ENCODE data around the gene HEMGN. TPM values are rescaled to one million over a fixed set of nuclear protein-coding genes. Genes with fewer than 3 reads are reported as not detected.
A peak's percentile ranks its signal among the peaks of the same experiment; 100 is the strongest.

Gene HEMGN
- total and polyA plus RNA-seq, 2 of the 13 experiments (the other 11 are each of a cell fraction or from before 2014, with no cell fraction given), result not detected

GRCh38 chr9:97985058-97985861, 47.3 kb upstream of the HEMGN start:
- DNase-seq (ENCODE audit: low spot score) (no peak), ATAC-seq (no peak), FAIRE-seq (no peak)
- H3K27ac ChIP-seq (ENCODE audit: extremely low read length, insufficient read depth, low read length), result peak overlapping the region; percentile 95
- peak overlapping the region; percentile 84 to 93 (median 90) for H3K4me3 ChIP-seq (replicated peaks in 1 of 3; ENCODE audit: insufficient read depth in 1 of 3, low read depth in 2 of 3, low read length in 3 of 3)
- CTCF ChIA-PET (ENCODE audit: low intra/inter-chr PET ratio, low total read pairs), result no interaction called here
- H3K9me3 ChIP-seq (ENCODE audit: low read length), result no peaks in the 10 kb centered on the region
- H3K4me1 ChIP-seq (ENCODE audit: insufficient read depth, low read length), result peaks cover 75% of the 10 kb centered on the region
- H4K20me1 ChIP-seq (ENCODE audit: insufficient read depth, low read length), result peaks cover 30% of the 10 kb centered on the region
- H3K36me3 ChIP-seq (replicated peaks in 1 of 2; ENCODE audit: control insufficient read depth in 1 of 2, insufficient read depth in 2 of 2, low read length in 2 of 2), result peaks cover 0 to 3% of the 10 kb centered on the region in 2 experiments; a peak in 1 of 5 replicates
- BruUV-seq (replicated peaks), result no TSS peak
- H3K27me3 ChIP-seq (ENCODE audit: control insufficient read depth in 1 of 2, insufficient read depth in 2 of 2, low read length in 2 of 2), result no peaks in the 10 kb centered on the region; a peak in 2 of 5 replicates
- intact Hi-C loops (cut with micrococcal nuclease; ENCODE audit: unreplicated experiment), result loop anchor here (10.0 kb wide), 1 partner anchor 350 kb away; the partner anchor contains the start of genes NCBP1 and TSTD2
- H2AFZ ChIP-seq (ENCODE audit: low read length), result no peak overlapping the region
- in situ Hi-C loops (cut with HindIII; ENCODE audit: extremely low pct_ligation_motif_present, low pct_unique_long_range_greater_than_20kb), result loop anchor here (10.0 kb wide), 1 partner anchor 60 kb away; the partner anchor contains the start of gene TRMO
- H3K79me2 ChIP-seq (ENCODE audit: insufficient read depth, low read length), result peaks cover 67% of the 10 kb centered on the region
- POLR2A ChIA-PET, result interaction anchor here (1.4 kb wide), 1 partner anchor 63 kb away, joined by 4 read pairs; the partner anchor contains the start of gene TRMO
- peak overlapping the region; percentile 95 for H3K9ac ChIP-seq (ENCODE audit: insufficient read depth, low read depth, low read length)
- WGBS (ENCODE audit: low lambda C conversion rate), result 37% methylated on average over 12 of the region's 59 CpGs
- H3K4me2 ChIP-seq (ENCODE audit: low read depth, low read length), result peak overlapping the region; percentile 85
- TF ChIP-seq ZNF230 (CRISPR knock-in tag; IDR thresholded peaks at IDR 0.05) (peak; percentile 67; the same call in 1 of the 2 replicates), ZNF770 (CRISPR knock-in tag; IDR thresholded peaks at IDR 0.05) (no peak; the same call in 1 of the 2 replicates), ZNF142 (CRISPR knock-in tag; IDR thresholded peaks at IDR 0.05) (peak; percentile 72)
